HFFc6 (cell line): ENCODE data around the gene ZFYVE19. TPM values are rescaled to one million over a fixed set of nuclear protein-coding genes. Genes with fewer than 3 reads are reported as not detected.

Experiments
- DNase-seq: peaks from one replicate; pipeline ENCODE4 v3.0.0-alpha.2; 2018
- H3K27ac Mint-ChIP-seq: 2 replicates; pipeline ENCODE4 v1.8.0; 2020; ENCODE audit warnings: mild to moderate bottlenecking, mixed read lengths
- H3K27me3 Mint-ChIP-seq: 2 replicates; pipeline ENCODE4 v1.8.0; 2021; ENCODE audit warnings: mild to moderate bottlenecking, moderate library complexity, mixed read lengths; ENCODE audit not compliant: insufficient read depth
- H3K36me3 Mint-ChIP-seq: 2 replicates; pipeline ENCODE4 v1.8.0; 2021; ENCODE audit warnings: low read depth, mixed read lengths
- H3K4me1 Mint-ChIP-seq: 2 replicates; pipeline ENCODE4 v1.8.0; 2020; ENCODE audit warnings: low read depth, mixed read lengths
- H3K4me3 Mint-ChIP-seq: 2 replicates; pipeline ENCODE4 v1.8.0; 2020; ENCODE audit warnings: mild to moderate bottlenecking, moderate library complexity, mixed read lengths
- H3K9me3 Mint-ChIP-seq: 2 replicates; pipeline ENCODE4 v1.8.0; 2020; ENCODE audit warnings: mild to moderate bottlenecking, mixed read lengths
- CTCF ChIP-seq: fragments of 200-600 bp; sonication (generic); IDR thresholded peaks from 2 replicates; pipeline ENCODE4 v1.5.0; 2021; ENCODE audit warnings: antibody characterized with exemption, mild to moderate bottlenecking
- total RNA-seq, 6 experiments: library from RNA; stranded (reverse); fragmentation: NEBNext Ultra II Directional; extraction: Animal tissue kit (Norgen Biotek cat#: 25700); gene quantifications; 2 replicates in 1 of 6; 3 replicates in 5 of 6; pipeline ENCODE4 v1.2.3, GENCODE V29; 2021

Gene ZFYVE19
- total RNA-seq, 6 experiments from 2014 or later, result 10.7 to 13.5 (median 12.1) TPM

- no peaks in the 10 kb centered on the region for H3K36me3 Mint-ChIP-seq
- no peak overlapping the region for H3K4me3 Mint-ChIP-seq
- no peaks in the 10 kb centered on the region for H3K9me3 Mint-ChIP-seq
- H3K27ac Mint-ChIP-seq, result no peak overlapping the region
- DNase-seq, result no peak
- peaks cover 7% of the 10 kb centered on the region for H3K27me3 Mint-ChIP-seq
- peaks cover 19% of the 10 kb centered on the region for H3K4me1 Mint-ChIP-seq
- no peak for TF ChIP-seq CTCF
Observed at GRCh38 chr15:40823572-40824343, 16.9 kb downstream of the ZFYVE19 start.

GRCh38 chr15:40825661-40826422, 19.0 kb downstream of the ZFYVE19 start:
- Mint-ChIP-seq H3K27me3 (peaks cover 7% of the 10 kb centered on the region), H3K4me1 (peaks cover 19% of the 10 kb centered on the region), H3K36me3 (no peaks in the 10 kb centered on the region), H3K4me3 (peak overlapping the region; percentile 7; the same call in 1 of the 2 replicates), H3K9me3 (no peaks in the 10 kb centered on the region), H3K27ac (peak overlapping the region; percentile 33; the same call in 1 of the 2 replicates)
- DNase-seq, result peak; percentile 67
- TF ChIP-seq CTCF, result no peak

- Mint-ChIP-seq H3K9me3 (no peaks in the 10 kb centered on the region), H3K4me3 (no peak overlapping the region), H3K4me1 (peaks cover 19% of the 10 kb centered on the region), H3K27ac (no peak overlapping the region), H3K27me3 (peaks cover 7% of the 10 kb centered on the region), H3K36me3 (no peaks in the 10 kb centered on the region)
- no peak for DNase-seq
- TF ChIP-seq CTCF, result no peak
Observed at GRCh38 chr15:40826423-40827075, 19.7 kb downstream of the ZFYVE19 start.

- H3K4me1 Mint-ChIP-seq, result peaks cover 19% of the 10 kb centered on the region
- peaks cover 7% of the 10 kb centered on the region for H3K27me3 Mint-ChIP-seq
- no peak for TF ChIP-seq CTCF
- no peaks in the 10 kb centered on the region for H3K36me3 Mint-ChIP-seq
- no peaks in the 10 kb centered on the region for H3K9me3 Mint-ChIP-seq
- DNase-seq, result no peak
- H3K27ac Mint-ChIP-seq, result no peak within 1 kb of the TSS
- no peak within 1 kb of the TSS for H3K4me3 Mint-ChIP-seq
Observed at GRCh38 chr15:40828447-40829036, 21.7 kb downstream of the ZFYVE19 start, which contains the start of gene PPP1R14D. Gene PPP1R14D (minus strand): TSS chr15:40828708. CDS start chr15:40828641, 67 bp downstream.

GRCh38 chr15:40829115-40829514, 22.2 kb downstream of the ZFYVE19 start:
- no peak overlapping the region for H3K27ac Mint-ChIP-seq
- no peak overlapping the region for H3K4me3 Mint-ChIP-seq
- H3K4me1 Mint-ChIP-seq, result peaks cover 19% of the 10 kb centered on the region

More at GRCh38 chr15:40829115-40829514, 22.2 kb downstream of the ZFYVE19 start:
- DNase-seq, result no peak
- H3K9me3 Mint-ChIP-seq, result no peaks in the 10 kb centered on the region
- no peaks in the 10 kb centered on the region for H3K36me3 Mint-ChIP-seq
- peaks cover 7% of the 10 kb centered on the region for H3K27me3 Mint-ChIP-seq
- no peak for TF ChIP-seq CTCF
